Kidney (tissue), 14 donors: ENCODE results near the gene CTDNEP1. TPM values are rescaled to one million over a fixed set of nuclear protein-coding genes. Genes with fewer than 3 reads are reported as not detected.

Source experiments
- DNase-seq, 5 donors: peaks; one replicate each; pipeline ENCODE4 v3.0.0-alpha.2; 2013 to 2020
- FAIRE-seq: peaks from 2 replicates; lab custom pipeline; 2012; peaks lifted over from hg19 to GRCh38; lab: Jason Lieb, UNC
- H3K27ac ChIP-seq, 2 donors: one replicate each; pipeline ENCODE4 v1.7.0; 2013; ENCODE audit warnings: low read depth in 2 of 2, low read length in 2 of 2, inconsistent platforms in 1 of 2
- H3K27me3 ChIP-seq: one replicate; pipeline ENCODE4 v1.7.1; 2013; ENCODE audit warnings: low read length, inconsistent platforms; ENCODE audit not compliant: control insufficient read depth, insufficient read depth
- H3K36me3 ChIP-seq, 3 donors: one replicate each; pipeline versions ENCODE4 v1.7.0 to v1.7.1; 2013; ENCODE audit warnings: low read length in 3 of 3, control low read depth in 1 of 3, inconsistent platforms in 1 of 3; ENCODE audit not compliant: insufficient read depth in 3 of 3, control insufficient read depth in 2 of 3
- H3K4me1 ChIP-seq, 3 donors: one replicate each; pipeline versions ENCODE4 v1.7.0 to v1.7.1; 2013; ENCODE audit warnings: low read length in 3 of 3, inconsistent platforms in 1 of 3, low read depth in 1 of 3; ENCODE audit not compliant: control insufficient read depth in 2 of 3, insufficient read depth in 2 of 3
- H3K4me3 ChIP-seq, 3 donors: one replicate each; pipeline versions ENCODE4 v1.7.0 to v1.8.1; 2013; ENCODE audit warnings: low read length in 3 of 3, control low read depth in 1 of 3, inconsistent platforms in 1 of 3
- H3K9ac ChIP-seq, 3 donors: one replicate each; pipeline versions ENCODE4 v1.7.0 to v1.7.1; 2013; ENCODE audit warnings: low read length in 3 of 3, control low read depth in 1 of 3, inconsistent platforms in 1 of 3
- H3K9me3 ChIP-seq, 3 donors: one replicate each; pipeline versions ENCODE4 v1.7.0 to v1.7.1; 2013; ENCODE audit warnings: low read length in 3 of 3, control low read depth in 1 of 3, inconsistent platforms in 1 of 3; ENCODE audit not compliant: control insufficient read depth in 2 of 3, insufficient read depth in 1 of 3
- CTCF ChIP-seq: IDR thresholded peaks from 3 replicates; pipeline ENCODE4 v1.5.1; 2012; ENCODE audit warnings: mild to moderate bottlenecking, moderate library complexity, borderline replicate concordance; ENCODE audit not compliant: insufficient read depth; ENCODE audit errors: extremely low read depth
- intact Hi-C: fragments of 100-400 bp; cut with DNase I; formaldehyde crosslinking; loops from one replicate; pipeline ENCODE4 v1.11.1; 2022
- polyA plus RNA-seq: library from polyadenylated mRNA; stranded (reverse); fragments of 350-450 nt; fragmentation: Illumina TruSeq; extraction: RNeasy Lipid Tissue Mini Kit (QIAGEN cat#74804); gene quantifications from one replicate; pipeline ENCODE4 v1.2.3, GENCODE V29; 2014; ENCODE audit warnings: low read depth, low replicate concordance; ENCODE audit not compliant: insufficient read depth
- total RNA-seq: library from RNA; stranded (reverse); fragmentation: NEBNext Ultra II Directional; extraction: Animal tissue kit (Norgen Biotek cat#: 25700); gene quantifications from one replicate; pipeline ENCODE4 v1.2.1, GENCODE V29; 2021
- donor health status: control.
- donor health status: control.
- donor health status: control.
- donor health status: control.
- donor health status: control.
- donor health status: DM: yes; HTN: yes; CAD: no.
- donor health status: Normal renal cell carcinoma (clear cell type).

The CTDNEP1 gene
- total and polyA plus RNA-seq, 2 donors from 2014 or later, result 113 to 124 TPM

- Histone ChIP-seq H3K4me3 (no peak overlapping the region), H3K9me3 (no peaks in the 10 kb centered on the region), H3K36me3 (no peaks in the 10 kb centered on the region), H3K9ac (no peak overlapping the region), H3K4me1 (peaks cover 0 to 15% (median 9%) of the 10 kb centered on the region in 3 donors), H3K27me3 (peaks cover under 1% of the 10 kb centered on the region), H3K27ac (no peak overlapping the region)
- FAIRE-seq (no peak), DNase-seq (no peak)
- TF ChIP-seq CTCF, result no peak
- intact Hi-C loops, result no loop called here
Measured at GRCh38 chr17:7290166-7290565, 38.6 kb upstream of the CTDNEP1 start.

GRCh38 chr17:7289256-7290032 is 37.9 kb upstream of the CTDNEP1 start:
- intact Hi-C loops, result no loop called here
- DNase-seq (no peak), FAIRE-seq (no peak)
- Histone ChIP-seq H3K4me3 (no peak overlapping the region), H3K36me3 (no peaks in the 10 kb centered on the region), H3K27me3 (no peaks in the 10 kb centered on the region), H3K9ac (no peak overlapping the region), H3K27ac (no peak overlapping the region), H3K9me3 (no peaks in the 10 kb centered on the region), H3K4me1 (peaks cover 0 to 15% (median 6%) of the 10 kb centered on the region in 3 donors)
- no peak for TF ChIP-seq CTCF

GRCh38 chr17:7285679-7286078 is 34.1 kb upstream of the CTDNEP1 start:
- H3K36me3 ChIP-seq, result no peaks in the 10 kb centered on the region
- H3K4me1 ChIP-seq, result peaks cover 0 to 10% (median 0%) of the 10 kb centered on the region in 3 donors
- H3K27ac ChIP-seq, result no peak overlapping the region
- FAIRE-seq (no peak), DNase-seq (no peak)
- TF ChIP-seq CTCF, result no peak
- no peaks in the 10 kb centered on the region for H3K27me3 ChIP-seq
- H3K9me3 ChIP-seq, result no peaks in the 10 kb centered on the region
- no peak overlapping the region for H3K9ac ChIP-seq
- no peak overlapping the region for H3K4me3 ChIP-seq
- intact Hi-C loops, result no loop called here
